Measurements from ENCODE around the gene UBE2G2.

GRCh38 chr21:44774972-44775371 is 26.6 kb downstream of the UBE2G2 start:
- no peak for TF ChIP-seq CTCF (IDR thresholded peaks at IDR 0.05)
- no peak for TF ChIP-seq POLR2A (IDR thresholded peaks at IDR 0.05)

Data from heart left ventricle (tissue), 13 donors.